ENCODE data around the gene GPR25. TPM values are rescaled to one million over a fixed set of nuclear protein-coding genes. Genes with fewer than 3 reads are reported as not detected.

The GPR25 gene
- total RNA-seq, 1 donor, result not detected

- DNase-seq (ENCODE audit: low read depth), result no peak
- TF ChIP-seq CTCF (IDR thresholded peaks at IDR 0.05; ENCODE audit: insufficient read depth, low read depth, low read length), result no peak
- no peak overlapping the region for H3K4me3 ChIP-seq (ENCODE audit: low read depth, low read length)
Measured at GRCh38 chr1:200869753-200870391, 2.9 kb upstream of the GPR25 start.

GRCh38 chr1:200873116-200873670 is 412 bp downstream of the GPR25 start:
- DNase-seq (ENCODE audit: low read depth), result no peak

GRCh38 chr1:200873671-200874397 is 1.1 kb downstream of the GPR25 start:
- no peak for DNase-seq (ENCODE audit: low read depth)
- no peak overlapping the region for H3K4me3 ChIP-seq (ENCODE audit: low read depth, low read length)
- TF ChIP-seq CTCF (IDR thresholded peaks at IDR 0.05; ENCODE audit: insufficient read depth, low read depth, low read length), result no peak

More at GRCh38 chr1:200873116-200873670, 412 bp downstream of the GPR25 start:
- no peak overlapping the region for H3K4me3 ChIP-seq (ENCODE audit: low read depth, low read length)
- TF ChIP-seq CTCF (IDR thresholded peaks at IDR 0.05; ENCODE audit: insufficient read depth, low read depth, low read length), result no peak

- no peak for DNase-seq (ENCODE audit: low read depth)
- no peak for TF ChIP-seq CTCF (IDR thresholded peaks at IDR 0.05; ENCODE audit: insufficient read depth, low read depth, low read length)
- H3K4me3 ChIP-seq (ENCODE audit: low read depth, low read length), result no peak overlapping the region
Measured at GRCh38 chr1:200874694-200875093, 1.9 kb downstream of the GPR25 start.

GRCh38 chr1:200875416-200875815 is 2.6 kb downstream of the GPR25 start:
- DNase-seq (ENCODE audit: low read depth), result no peak
- TF ChIP-seq CTCF (IDR thresholded peaks at IDR 0.05; ENCODE audit: insufficient read depth, low read depth, low read length), result no peak
- no peak overlapping the region for H3K4me3 ChIP-seq (ENCODE audit: low read depth, low read length)

GRCh38 chr1:200877010-200877409 is 4.2 kb downstream of the GPR25 start:
- DNase-seq (ENCODE audit: low read depth), result no peak
- no peak for TF ChIP-seq CTCF (IDR thresholded peaks at IDR 0.05; ENCODE audit: insufficient read depth, low read depth, low read length)

More at GRCh38 chr1:200877010-200877409, 4.2 kb downstream of the GPR25 start:
- no peak overlapping the region for H3K4me3 ChIP-seq (ENCODE audit: low read depth, low read length)

Measured in fibroblast of villous mesenchyme (primary cell).